ENCODE data around the gene SLC24A4. TPM values are rescaled to one million over a fixed set of nuclear protein-coding genes. Genes with fewer than 3 reads are reported as not detected.

SLC24A4 gene
- total and polyA plus RNA-seq, 7 experiments from 2014 or later, result 0.10 to 15.3 (median 2.1) TPM; not detected in 4

DNA sequence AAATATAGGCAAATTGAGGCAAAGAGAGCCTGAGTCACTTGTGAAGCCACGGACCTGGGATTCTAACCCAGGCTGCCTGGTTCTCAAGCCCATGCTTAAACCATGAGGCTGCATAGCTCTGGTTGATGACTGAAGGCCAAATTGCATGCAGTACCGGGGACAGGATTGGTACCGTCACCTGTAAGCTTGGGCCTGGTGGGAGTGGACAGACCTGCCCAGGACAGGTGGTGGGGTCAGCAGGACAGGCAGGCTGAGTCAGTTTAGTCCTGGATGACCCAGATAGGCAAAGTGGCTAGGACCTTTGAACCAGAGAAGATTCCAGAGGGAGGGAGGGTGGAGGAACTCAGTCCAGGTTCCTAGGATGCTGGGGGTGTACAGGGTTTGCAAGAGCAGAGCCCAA lies 216.5 kb downstream of the SLC24A4 start:
- DNase-seq (no peak), ATAC-seq (no peak)
- Mint-ChIP-seq H3K27me3 (peaks cover 0 to 9% (median 0%) of the 10 kb centered on the region in 5 donors), H3K9me3 (peaks cover 0 to 4% (median 0%) of the 10 kb centered on the region in 11 donors), H3K27ac (peak overlapping the region in 5 of 9 donors; percentile 10 to 64 (median 49)), H3K4me1 (peaks cover 42 to 84% (median 61%) of the 10 kb centered on the region in 7 donors), H3K4me3 (peak overlapping the region in 6 of 10 donors; percentile 2 to 71 (median 34)), H3K36me3 (peaks cover 0 to 6% (median 0%) of the 10 kb centered on the region in 5 donors)
- ChIA-PET CTCF (no interaction called here), POLR2A (interaction anchor here (0.6 to 2.2 kb wide), 4 partner anchors 9 to 111 kb away, joined by 3 to 11 read pairs (median 4); no protein-coding TSS in a partner anchor)
- no peak overlapping the region for H3K27ac ChIP-seq (ENCODE audit: low read depth, low read length)
- no peaks in the 10 kb centered on the region for H3K9me3 ChIP-seq (ENCODE audit: control insufficient read depth in 2 of 3, low read length in 3 of 3)
- H3K27me3 ChIP-seq (ENCODE audit: control insufficient read depth in 2 of 2, insufficient read depth in 2 of 2, low read length in 2 of 2), result no peaks in the 10 kb centered on the region
- H3K36me3 ChIP-seq (ENCODE audit: control insufficient read depth in 2 of 3, insufficient read depth in 3 of 3, low read length in 3 of 3), result no peaks in the 10 kb centered on the region
- peaks cover 38 to 46% of the 10 kb centered on the region in 2 donors for H3K4me1 ChIP-seq (ENCODE audit: control insufficient read depth in 2 of 2, insufficient read depth in 2 of 2, low read length in 2 of 2)
- H3K4me3 ChIP-seq (ENCODE audit: low read length), result no peak overlapping the region
- intact Hi-C loops (cut with micrococcal nuclease), result no loop called here

DNA sequence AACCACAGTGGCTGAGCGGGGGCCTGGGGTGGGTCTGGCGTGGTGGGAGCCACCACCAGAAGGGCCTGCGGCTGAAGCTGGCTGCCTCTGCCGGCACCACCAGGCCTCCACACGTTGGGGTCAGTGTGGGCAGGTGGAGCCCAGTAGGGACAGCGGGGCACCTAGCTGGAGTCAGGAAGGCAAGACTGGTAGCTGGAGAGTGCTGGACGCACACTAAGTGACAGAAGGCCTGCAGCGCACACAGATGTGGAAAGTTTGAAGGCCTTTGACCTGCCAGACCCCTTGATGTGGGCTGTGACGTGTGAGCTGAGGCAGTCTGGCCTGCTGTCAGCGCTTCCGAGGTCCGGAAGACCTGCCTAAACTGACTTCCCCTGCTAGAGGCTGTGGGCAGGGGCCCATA lies 216.9 kb downstream of the SLC24A4 start:
- no peaks in the 10 kb centered on the region for H3K36me3 ChIP-seq (ENCODE audit: control insufficient read depth in 2 of 3, insufficient read depth in 3 of 3, low read length in 3 of 3)
- no peak overlapping the region for H3K4me3 ChIP-seq (ENCODE audit: low read length)
- Mint-ChIP-seq H3K27ac (peak overlapping the region in 3 of 9 donors; percentile 10 to 84 (median 64)), H3K4me3 (peak overlapping the region in 6 of 10 donors; percentile 8 to 71 (median 45)), H3K4me1 (peaks cover 43 to 84% (median 56%) of the 10 kb centered on the region in 7 donors), H3K36me3 (peaks cover 0 to 5% (median 0%) of the 10 kb centered on the region in 5 donors), H3K27me3 (peaks cover 0 to 7% (median 0%) of the 10 kb centered on the region in 5 donors), H3K9me3 (peaks cover 0 to 4% (median 0%) of the 10 kb centered on the region in 11 donors)
- H3K27me3 ChIP-seq (ENCODE audit: control insufficient read depth in 2 of 2, insufficient read depth in 2 of 2, low read length in 2 of 2), result no peaks in the 10 kb centered on the region
- H3K9me3 ChIP-seq (ENCODE audit: control insufficient read depth in 2 of 3, low read length in 3 of 3), result no peaks in the 10 kb centered on the region
- POLR2A ChIA-PET, result interaction anchor here (0.6 to 2.2 kb wide), 3 partner anchors 9 to 61 kb away, joined by 3 to 11 read pairs (median 4); no protein-coding TSS in a partner anchor
- intact Hi-C loops (cut with micrococcal nuclease), result no loop called here
- H3K27ac ChIP-seq (ENCODE audit: low read depth, low read length), result no peak overlapping the region
- ATAC-seq (peak; percentile 34), DNase-seq (no peak)
- H3K4me1 ChIP-seq (ENCODE audit: control insufficient read depth in 2 of 2, insufficient read depth in 2 of 2, low read length in 2 of 2), result peaks cover 34 to 41% of the 10 kb centered on the region in 2 donors
- CTCF ChIA-PET, result no interaction called here

DNA sequence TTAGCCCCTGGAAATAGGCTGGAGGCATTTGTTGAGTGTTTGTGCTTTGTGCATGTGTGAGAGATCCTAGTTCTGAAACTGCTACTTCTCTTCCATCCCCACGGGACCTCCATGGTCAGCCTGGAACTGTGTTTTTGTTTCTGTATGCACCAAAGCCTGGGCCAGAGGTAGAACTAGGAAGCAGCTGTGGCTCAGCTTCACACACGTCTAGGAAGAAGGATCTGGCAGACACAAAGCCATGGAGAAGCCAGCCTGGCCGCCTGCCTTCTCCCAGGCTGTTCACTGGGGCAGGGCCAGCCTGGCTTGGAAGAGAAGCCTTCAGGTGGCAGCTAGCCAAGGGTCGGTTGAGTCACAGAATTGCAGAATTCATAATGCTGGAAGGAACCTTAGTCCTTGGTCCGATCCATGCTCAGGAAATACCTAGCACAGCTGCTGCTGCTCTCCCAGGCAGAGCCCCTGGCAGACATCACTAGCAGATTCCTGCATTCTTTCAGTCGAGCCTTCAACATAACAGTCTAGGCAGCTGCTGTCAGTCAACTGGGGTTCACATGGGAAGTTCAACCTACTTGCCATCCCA lies 217.6 kb downstream of the SLC24A4 start:
- H3K9me3 ChIP-seq (ENCODE audit: control insufficient read depth in 2 of 3, low read length in 3 of 3), result no peaks in the 10 kb centered on the region
- intact Hi-C loops (cut with micrococcal nuclease), result no loop called here
- peaks cover 0 to 4% (median 0%) of the 10 kb centered on the region in 5 donors for H3K36me3 Mint-ChIP-seq
- no peaks in the 10 kb centered on the region for H3K27me3 ChIP-seq (ENCODE audit: control insufficient read depth in 2 of 2, insufficient read depth in 2 of 2, low read length in 2 of 2)
- ATAC-seq (peak; percentile 24), DNase-seq (no peak)
- peaks cover 38 to 77% (median 49%) of the 10 kb centered on the region in 7 donors for H3K4me1 Mint-ChIP-seq
- H3K4me1 ChIP-seq (ENCODE audit: control insufficient read depth in 2 of 2, insufficient read depth in 2 of 2, low read length in 2 of 2), result peaks cover 29 to 36% of the 10 kb centered on the region in 2 donors
- peak overlapping the region in 8 of 9 donors; percentile 2 to 85 (median 32) for H3K27ac Mint-ChIP-seq
- H3K4me3 ChIP-seq (ENCODE audit: low read length), result no peak overlapping the region
- ChIA-PET CTCF (no interaction called here), POLR2A (interaction anchor here (1.0 to 2.2 kb wide), 3 partner anchors 8 to 110 kb away, joined by 4 to 11 read pairs (median 4); no protein-coding TSS in a partner anchor)
- no peaks in the 10 kb centered on the region for H3K36me3 ChIP-seq (ENCODE audit: control insufficient read depth in 2 of 3, insufficient read depth in 3 of 3, low read length in 3 of 3)
- no peak overlapping the region for H3K27ac ChIP-seq (ENCODE audit: low read depth, low read length)
- H3K27me3 Mint-ChIP-seq, result peaks cover 0 to 5% (median 0%) of the 10 kb centered on the region in 5 donors
- peak overlapping the region in 7 of 10 donors; percentile 5 to 71 (median 44) for H3K4me3 Mint-ChIP-seq
- peaks cover 0 to 4% (median 0%) of the 10 kb centered on the region in 11 donors for H3K9me3 Mint-ChIP-seq

DNA sequence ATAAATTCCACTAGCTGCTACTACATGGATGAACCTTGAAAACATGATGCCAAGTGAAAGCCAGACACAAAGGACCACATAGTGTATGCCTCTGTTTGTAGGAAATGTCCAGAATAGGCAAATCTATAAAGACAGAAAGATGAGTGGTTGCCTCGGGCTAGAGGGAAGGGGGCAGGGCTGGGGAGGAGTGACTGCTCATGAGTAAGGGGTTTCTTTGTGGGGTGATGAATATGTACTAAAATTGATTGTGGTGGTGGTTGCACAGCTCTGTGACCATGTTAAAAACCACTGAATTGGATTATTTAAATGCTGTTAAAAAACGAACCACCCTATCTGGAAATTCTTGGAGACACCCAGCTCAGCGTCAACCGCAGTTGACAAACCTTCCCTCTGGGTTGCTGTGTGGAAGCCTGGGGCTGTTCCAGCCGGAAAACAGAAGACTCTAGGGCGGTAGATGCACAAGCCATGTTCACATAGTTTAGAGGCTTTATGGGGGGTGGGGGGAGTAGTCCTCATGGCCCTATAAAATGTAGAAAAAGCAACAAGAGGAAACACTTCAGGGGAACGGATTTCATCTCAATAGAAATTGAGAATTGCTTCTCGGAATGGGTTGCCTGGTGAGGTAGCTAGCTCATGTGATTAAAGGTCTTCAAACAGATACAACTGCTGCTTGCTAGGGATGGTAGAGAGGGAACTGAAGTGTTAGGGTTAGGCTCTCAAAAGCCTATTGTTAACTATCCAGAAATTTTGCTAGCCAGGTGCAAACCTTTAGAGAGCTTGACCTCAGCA lies 220.0 kb downstream of the SLC24A4 start:
- no peak for DNase-seq
- Histone ChIP-seq H3K4me1 (ENCODE audit: control insufficient read depth in 2 of 2, insufficient read depth in 2 of 2, low read length in 2 of 2) (peaks cover 20 to 30% of the 10 kb centered on the region in 2 donors), H3K27ac (ENCODE audit: low read depth, low read length) (no peak overlapping the region), H3K36me3 (ENCODE audit: control insufficient read depth in 2 of 3, insufficient read depth in 3 of 3, low read length in 3 of 3) (no peaks in the 10 kb centered on the region), H3K27me3 (ENCODE audit: control insufficient read depth in 2 of 2, insufficient read depth in 2 of 2, low read length in 2 of 2) (no peaks in the 10 kb centered on the region), H3K4me3 (ENCODE audit: low read length) (no peak overlapping the region), H3K9me3 (ENCODE audit: control insufficient read depth in 2 of 3, low read length in 3 of 3) (no peaks in the 10 kb centered on the region)
- ChIA-PET CTCF (interaction anchor here (0.7 kb wide), 1 partner anchor 44 kb away, joined by 4 read pairs; no protein-coding TSS in a partner anchor), POLR2A (interaction anchor here (0.7 to 2.1 kb wide), 2 partner anchors 13 to 45 kb away, joined by 3 to 7 read pairs; no protein-coding TSS in a partner anchor)
- peak overlapping the region in 4 of 9 donors; percentile 40 to 72 (median 52) for H3K27ac Mint-ChIP-seq
- H3K4me1 Mint-ChIP-seq, result peaks cover 31 to 62% (median 37%) of the 10 kb centered on the region in 7 donors
- H3K4me3 Mint-ChIP-seq, result no peak overlapping the region
- peaks cover 0 to 4% (median 0%) of the 10 kb centered on the region in 5 donors for H3K36me3 Mint-ChIP-seq
- intact Hi-C loops (cut with micrococcal nuclease), result no loop called here
- peaks cover 0 to 11% (median 0%) of the 10 kb centered on the region in 11 donors for H3K9me3 Mint-ChIP-seq
- H3K27me3 Mint-ChIP-seq, result peaks cover 0 to 5% (median 0%) of the 10 kb centered on the region in 5 donors
- no peak for ATAC-seq

DNA sequence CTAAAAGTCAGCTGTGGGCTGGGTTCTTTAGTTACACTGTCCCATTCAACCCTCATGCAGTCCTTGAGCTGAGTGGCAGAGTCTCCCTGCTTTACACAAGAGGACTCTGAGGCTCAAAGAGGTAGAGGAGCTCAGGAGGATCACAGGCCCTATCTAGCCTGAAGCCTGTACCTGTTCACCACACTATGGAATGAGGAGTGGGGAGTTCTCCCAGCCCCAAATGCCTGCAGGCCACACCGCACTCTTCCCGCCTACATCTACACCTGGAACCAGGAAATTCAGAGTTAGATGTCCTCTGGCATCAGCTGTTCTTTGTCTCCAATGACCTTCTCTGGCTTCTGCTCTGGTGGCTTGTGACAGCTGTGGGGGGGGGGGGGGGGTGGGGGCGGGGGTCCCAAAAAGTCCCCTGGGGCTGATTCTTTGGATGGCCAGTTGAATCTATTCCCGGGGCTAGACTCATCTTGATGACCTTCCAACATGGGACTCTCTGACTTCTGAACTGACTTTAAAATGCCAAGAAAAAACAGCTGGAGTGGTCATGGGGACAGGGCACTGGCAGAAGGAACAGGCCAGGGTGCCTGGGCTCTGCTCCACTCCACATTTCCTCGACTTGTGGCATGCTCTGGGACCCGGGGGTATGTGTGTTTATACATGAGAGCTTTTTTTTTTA lies 221.2 kb downstream of the SLC24A4 start:
- Mint-ChIP-seq H3K27ac (peak overlapping the region in 4 of 9 donors; percentile 12 to 74 (median 38)), H3K4me3 (no peak overlapping the region), H3K27me3 (peaks cover 0 to 5% (median 0%) of the 10 kb centered on the region in 5 donors), H3K36me3 (peaks cover 0 to 4% (median 0%) of the 10 kb centered on the region in 5 donors), H3K9me3 (peaks cover 0 to 11% (median 0%) of the 10 kb centered on the region in 11 donors), H3K4me1 (peaks cover 25 to 60% (median 34%) of the 10 kb centered on the region in 7 donors)
- no peaks in the 10 kb centered on the region for H3K9me3 ChIP-seq (ENCODE audit: control insufficient read depth in 2 of 3, low read length in 3 of 3)
- no peak overlapping the region for H3K4me3 ChIP-seq (ENCODE audit: low read length)
- DNase-seq (no peak), ATAC-seq (no peak)
- ChIA-PET POLR2A (interaction anchor here (0.6 to 2.1 kb wide), 2 partner anchors 12 to 793 kb away, joined by 3 to 7 read pairs; no protein-coding TSS in a partner anchor), CTCF (interaction anchor here (0.7 to 1.1 kb wide), 2 partner anchors 43 to 59 kb away, joined by 3 to 4 read pairs; no protein-coding TSS in a partner anchor)
- intact Hi-C loops (cut with micrococcal nuclease), result no loop called here
- no peaks in the 10 kb centered on the region for H3K27me3 ChIP-seq (ENCODE audit: control insufficient read depth in 2 of 2, insufficient read depth in 2 of 2, low read length in 2 of 2)
- peaks cover 19 to 20% of the 10 kb centered on the region in 2 donors for H3K4me1 ChIP-seq (ENCODE audit: control insufficient read depth in 2 of 2, insufficient read depth in 2 of 2, low read length in 2 of 2)
- H3K36me3 ChIP-seq (ENCODE audit: control insufficient read depth in 2 of 3, insufficient read depth in 3 of 3, low read length in 3 of 3), result no peaks in the 10 kb centered on the region
- no peak overlapping the region for H3K27ac ChIP-seq (ENCODE audit: low read depth, low read length)

All from naive thymus-derived CD4-positive, alpha-beta T cell (primary cell).